Prostate gland (tissue), 2 donors: Measurements from ENCODE around the gene SUSD1.

Experiments
- CTCF ChIP-seq, 4 experiments: fragments of 200-600 bp in 2 of 4; fragments of 450-650 bp in 2 of 4; sonication (generic) in 2 of 4; IDR thresholded peaks; 1 replicate in 3 of 4; 2 replicates in 1 of 4; pipeline ENCODE4 v1.5.1; 2016 to 2019; ENCODE audit warnings: antibody characterized with exemption in 4 of 4, mild to moderate bottlenecking in 2 of 4, moderate library complexity in 2 of 4
- POLR2A ChIP-seq: fragments of 450-650 bp; IDR thresholded peaks from one replicate; pipeline ENCODE4 v1.6.1; 2016; ENCODE audit warnings: antibody characterized with exemption, mild to moderate bottlenecking
- POLR2AphosphoS5 ChIP-seq: sonication (generic); formaldehyde crosslinking; IDR thresholded peaks from one replicate; pipeline ENCODE4 v1.6.1; 2017; ENCODE audit warnings: antibody characterized with exemption

- TF ChIP-seq CTCF (IDR thresholded peaks at IDR 0.05) (no peak), POLR2A (no peak), POLR2AphosphoS5 (no peak)
These were observed 128.9 kb downstream of the SUSD1 start for GRCh38 chr9:112046181-112046580.
